Activated CD8-positive, alpha-beta memory T cell treated with anti-CD3 and anti-CD28 coated beads, Interleukin-2, amount 50 U/mL, for 24 hours (primary cell): ENCODE measurements around the gene VWA3B.
"Not testable (repeated sequence)": the region's sequence is repeated elsewhere in the genome, so short reads cannot be mapped to it uniquely, and the experiment has no call there.

Experiments
- DNase-seq: peaks from one replicate; pipeline ENCODE4 v3.0.0-alpha.2; 2020; ENCODE audit errors: extremely low read depth

The VWA3B gene

GRCh38 chr2:98297817-98298682, 211.1 kb downstream of the VWA3B start:
- no peak for DNase-seq

- DNase-seq, result no peak
Measured at GRCh38 chr2:98298683-98299164, 211.8 kb downstream of the VWA3B start.

- no peak for DNase-seq
Measured at GRCh38 chr2:98299211-98299905, 212.4 kb downstream of the VWA3B start.

- no peak for DNase-seq
Measured at GRCh38 chr2:98300141-98300874, 213.3 kb downstream of the VWA3B start.

GRCh38 chr2:98301469-98301868, 214.5 kb downstream of the VWA3B start:
- DNase-seq, result no peak

- not testable (repeated sequence) for DNase-seq
Measured at GRCh38 chr2:98307131-98307696, 220.2 kb downstream of the VWA3B start.

GRCh38 chr2:98308068-98308467, 221.1 kb downstream of the VWA3B start:
- no peak for DNase-seq

GRCh38 chr2:98308532-98308931, 221.6 kb downstream of the VWA3B start:
- no peak for DNase-seq

- DNase-seq, result no peak
Measured at GRCh38 chr2:98309580-98309979, 222.6 kb downstream of the VWA3B start.

GRCh38 chr2:98310010-98310409, 223.0 kb downstream of the VWA3B start:
- no peak for DNase-seq

- no peak for DNase-seq
Measured at GRCh38 chr2:98311090-98311489, 224.1 kb downstream of the VWA3B start.

GRCh38 chr2:98311771-98312545, 225.0 kb downstream of the VWA3B start:
- no peak for DNase-seq

- no peak for DNase-seq
Measured at GRCh38 chr2:98313492-98314250, 226.7 kb downstream of the VWA3B start.

- no peak for DNase-seq
Measured at GRCh38 chr2:98314251-98314650, 227.3 kb downstream of the VWA3B start.

- DNase-seq, result no peak
Measured at GRCh38 chr2:98315957-98316356, 229.0 kb downstream of the VWA3B start.

- DNase-seq, result no peak
Measured at GRCh38 chr2:98317214-98317613, 230.2 kb downstream of the VWA3B start.

- DNase-seq, result not testable (repeated sequence)
Measured at GRCh38 chr2:98320171-98320570, 233.2 kb downstream of the VWA3B start.

GRCh38 chr2:98324181-98324580, 237.2 kb downstream of the VWA3B start:
- DNase-seq, result no peak

GRCh38 chr2:98327776-98328175, 240.8 kb downstream of the VWA3B start:
- no peak for DNase-seq

- DNase-seq, result no peak
Measured at GRCh38 chr2:98329549-98329948, 242.6 kb downstream of the VWA3B start.
